Esophagus (tissue), 2 donors: ENCODE measurements around the gene AGBL4. TPM values are rescaled to one million over a fixed set of nuclear protein-coding genes. Genes with fewer than 3 reads are reported as not detected.
"Not testable (repeated sequence)": the region's sequence is repeated elsewhere in the genome, so short reads cannot be mapped to it uniquely, and the experiment has no call there.

Experiments
- H3K27ac ChIP-seq, 2 donors: one replicate each; pipeline ENCODE4 v1.5.1; 2013; ENCODE audit warnings: low read depth in 2 of 2, mild to moderate bottlenecking in 2 of 2, inconsistent platforms in 1 of 2, low read length in 1 of 2, moderate library complexity in 1 of 2
- H3K27me3 ChIP-seq, 2 donors: one replicate each; pipeline ENCODE4 v1.6.1; 2013; ENCODE audit warnings: low read length in 2 of 2, control low read depth in 1 of 2, mild to moderate bottlenecking in 1 of 2; ENCODE audit not compliant: insufficient read depth in 2 of 2, control insufficient read depth in 1 of 2
- H3K36me3 ChIP-seq, 2 donors: one replicate each; pipeline ENCODE4 v1.6.1; 2013; ENCODE audit warnings: low read length in 1 of 2; ENCODE audit not compliant: control insufficient read depth in 2 of 2, insufficient read depth in 2 of 2
- H3K4me1 ChIP-seq, 2 donors: one replicate each; pipeline ENCODE4 v1.6.1; 2013; ENCODE audit warnings: low read length in 1 of 2; ENCODE audit not compliant: control insufficient read depth in 2 of 2, insufficient read depth in 2 of 2
- H3K4me3 ChIP-seq, 2 donors: one replicate each; pipeline ENCODE4 v1.5.1; 2013; ENCODE audit warnings: low read length in 2 of 2, mild to moderate bottlenecking in 2 of 2, low read depth in 1 of 2, moderate library complexity in 1 of 2
- H3K9me3 ChIP-seq, 2 donors: one replicate each; pipeline ENCODE4 v1.6.1; 2013; ENCODE audit warnings: mild to moderate bottlenecking in 2 of 2, low read depth in 1 of 2, low read length in 1 of 2, moderate library complexity in 1 of 2; ENCODE audit not compliant: control insufficient read depth in 2 of 2, insufficient read depth in 1 of 2
- WGBS, 2 donors: extraction: QIAGEN DNeasy Blood & Tissue Kit; methylation state at CpG; one replicate each; pipeline ENCODE4 v1.1.7; 2013; 5-methylcytosine and 5-hydroxymethylcytosine counted together
- polyA plus RNA-seq, 2 donors: library from polyadenylated mRNA; stranded (reverse); fragments of 200-250 nt; gene quantifications; one replicate each; pipeline ENCODE4 v1.2.3, GENCODE V29; 2013
- donor health status: healthy with polysubstance abuse.
- donor health status: Bipolar disorder and iron deficiency.

The AGBL4 gene
- polyA plus RNA-seq, 2 donors, result 0.02 TPM; not detected in 1

GRCh38 chr1:49016030-49016977 lies 1007.5 kb downstream of the AGBL4 start:
- 52 to 56% methylated on average over 5 of the region's 5 CpGs for WGBS, 2 donors
- no peaks in the 10 kb centered on the region for H3K27me3 ChIP-seq
- H3K4me3 ChIP-seq, result no peak overlapping the region
- H3K4me1 ChIP-seq, result no peaks in the 10 kb centered on the region
- H3K9me3 ChIP-seq, result no peaks in the 10 kb centered on the region
- H3K27ac ChIP-seq, result no peak overlapping the region
- no peaks in the 10 kb centered on the region for H3K36me3 ChIP-seq

GRCh38 chr1:49013079-49013478 lies 1010.7 kb downstream of the AGBL4 start:
- Histone ChIP-seq H3K9me3 (no peaks in the 10 kb centered on the region), H3K4me3 (no peak overlapping the region), H3K36me3 (no peaks in the 10 kb centered on the region), H3K4me1 (no peaks in the 10 kb centered on the region), H3K27ac (no peak overlapping the region), H3K27me3 (no peaks in the 10 kb centered on the region)

- H3K4me1 ChIP-seq, result not testable (repeated sequence)
These were observed 1020.8 kb downstream of the AGBL4 start for GRCh38 chr1:49002981-49003380.

DNA sequence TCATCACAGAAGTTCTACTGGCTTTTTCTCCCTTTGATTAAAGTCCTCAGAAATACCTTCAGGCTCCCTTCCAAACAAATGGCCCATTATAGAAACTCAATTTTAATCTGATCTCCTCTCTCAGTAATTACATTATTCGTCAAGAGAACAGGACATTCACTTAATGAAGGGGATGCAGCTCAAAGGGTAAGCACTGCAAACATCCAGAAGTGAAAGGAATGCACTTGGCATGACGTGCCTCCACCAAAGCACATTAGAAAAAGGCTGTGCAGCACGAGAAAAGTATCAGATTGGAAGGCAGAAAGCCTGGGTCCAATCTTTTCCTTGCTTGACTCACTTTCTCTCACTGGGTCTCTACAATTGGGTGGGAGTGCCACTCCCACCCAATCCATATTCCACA lies 1024.4 kb downstream of the AGBL4 start:
- no peaks in the 10 kb centered on the region for H3K36me3 ChIP-seq
- H3K4me3 ChIP-seq, result no peak overlapping the region
- 42 to 53% methylated on average over 3 of the region's 3 CpGs for WGBS, 2 donors
- no peak overlapping the region for H3K27ac ChIP-seq
- H3K4me1 ChIP-seq, result no peaks in the 10 kb centered on the region
- H3K27me3 ChIP-seq, result no peaks in the 10 kb centered on the region
- no peaks in the 10 kb centered on the region for H3K9me3 ChIP-seq

More at GRCh38 chr1:49002981-49003380, 1020.8 kb downstream of the AGBL4 start:
- not testable (repeated sequence) for H3K36me3 ChIP-seq, H3K27me3 ChIP-seq, H3K27ac ChIP-seq, H3K9me3 ChIP-seq, H3K4me3 ChIP-seq
- 89 to 91% methylated on average over 9 to 10 of the region's 10 CpGs for WGBS, 2 donors

- H3K9me3 ChIP-seq, result peaks cover 4 to 5% of the 10 kb centered on the region in 2 donors
- no peak overlapping the region for H3K4me3 ChIP-seq
- no peaks in the 10 kb centered on the region for H3K4me1 ChIP-seq
- WGBS, 2 donors, result 97 to 99% methylated on average over 2 of the region's 2 CpGs
- no peaks in the 10 kb centered on the region for H3K36me3 ChIP-seq
- no peak overlapping the region for H3K27ac ChIP-seq
- H3K27me3 ChIP-seq, result no peaks in the 10 kb centered on the region
These were observed 1027.4 kb downstream of the AGBL4 start for GRCh38 chr1:48996311-48996710.

GRCh38 chr1:48988633-48989197 lies 1035.0 kb downstream of the AGBL4 start:
- no peak overlapping the region for H3K4me3 ChIP-seq
- WGBS, 2 donors, result 77 to 81% methylated on average over 9 of the region's 9 CpGs
- H3K27ac ChIP-seq, result no peak overlapping the region
- no peaks in the 10 kb centered on the region for H3K4me1 ChIP-seq
- H3K9me3 ChIP-seq, result peaks cover 4 to 5% of the 10 kb centered on the region in 2 donors
- no peaks in the 10 kb centered on the region for H3K36me3 ChIP-seq
- no peaks in the 10 kb centered on the region for H3K27me3 ChIP-seq

DNA sequence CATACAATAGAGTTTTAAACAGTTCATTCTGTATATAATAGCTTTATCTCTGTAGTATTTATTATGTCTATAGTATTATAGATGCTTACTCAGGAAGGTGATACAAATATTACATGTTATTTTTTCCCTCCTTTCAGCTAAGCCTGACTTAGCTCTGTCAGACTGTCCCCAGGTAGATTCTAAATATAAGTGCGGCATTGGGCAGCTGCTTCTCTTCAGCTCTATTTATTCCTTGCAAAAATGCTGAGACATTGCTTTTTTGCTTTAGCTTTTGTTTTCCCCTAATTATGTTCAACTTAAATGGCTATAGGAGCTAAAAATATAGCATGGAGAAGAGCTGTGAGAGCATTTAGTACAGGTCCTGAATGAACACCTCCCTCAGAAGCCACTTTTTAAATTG lies 1043.8 kb downstream of the AGBL4 start:
- H3K4me3 ChIP-seq, result no peak overlapping the region

DNA sequence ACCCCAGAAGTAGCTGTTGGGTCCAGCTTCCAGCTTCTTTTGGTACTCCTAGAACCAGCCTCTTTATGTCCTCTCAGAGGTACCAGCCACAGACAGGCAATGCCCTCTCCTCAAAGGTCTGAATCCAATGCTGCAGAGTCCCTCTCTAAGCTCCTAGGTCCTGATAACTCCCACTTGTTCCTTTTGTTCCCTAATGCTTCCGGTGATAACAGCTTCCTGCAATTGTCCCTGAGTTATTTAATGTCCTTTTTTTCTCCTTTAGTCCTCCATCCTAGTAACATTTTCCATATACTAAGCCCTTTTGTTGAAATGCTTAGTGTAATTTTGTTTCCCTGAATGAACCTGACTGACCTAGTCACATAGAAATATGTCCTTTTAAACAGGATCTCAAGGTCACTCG lies 1045.3 kb downstream of the AGBL4 start:
- Histone ChIP-seq H3K4me1 (no peaks in the 10 kb centered on the region), H3K9me3 (no peaks in the 10 kb centered on the region), H3K27ac (no peak overlapping the region), H3K4me3 (no peak overlapping the region), H3K36me3 (no peaks in the 10 kb centered on the region), H3K27me3 (no peaks in the 10 kb centered on the region)
- WGBS, 2 donors, result 22 to 32% methylated on average over 2 of the region's 2 CpGs

More for the DNA sequence above, 1043.8 kb downstream of the AGBL4 start:
- Histone ChIP-seq H3K36me3 (no peaks in the 10 kb centered on the region), H3K27ac (no peak overlapping the region), H3K27me3 (no peaks in the 10 kb centered on the region), H3K4me1 (no peaks in the 10 kb centered on the region), H3K9me3 (no peaks in the 10 kb centered on the region)
- WGBS, 2 donors, result 82 to 93% methylated on average over 1 of the region's 1 CpG

GRCh38 chr1:48977273-48977672 lies 1046.5 kb downstream of the AGBL4 start:
- H3K36me3 ChIP-seq, result no peaks in the 10 kb centered on the region
- no peaks in the 10 kb centered on the region for H3K9me3 ChIP-seq
- no peak overlapping the region for H3K27ac ChIP-seq
- H3K4me3 ChIP-seq, result no peak overlapping the region
- 76 to 79% methylated on average over 2 of the region's 2 CpGs for WGBS, 2 donors
- no peaks in the 10 kb centered on the region for H3K27me3 ChIP-seq
- no peaks in the 10 kb centered on the region for H3K4me1 ChIP-seq

DNA sequence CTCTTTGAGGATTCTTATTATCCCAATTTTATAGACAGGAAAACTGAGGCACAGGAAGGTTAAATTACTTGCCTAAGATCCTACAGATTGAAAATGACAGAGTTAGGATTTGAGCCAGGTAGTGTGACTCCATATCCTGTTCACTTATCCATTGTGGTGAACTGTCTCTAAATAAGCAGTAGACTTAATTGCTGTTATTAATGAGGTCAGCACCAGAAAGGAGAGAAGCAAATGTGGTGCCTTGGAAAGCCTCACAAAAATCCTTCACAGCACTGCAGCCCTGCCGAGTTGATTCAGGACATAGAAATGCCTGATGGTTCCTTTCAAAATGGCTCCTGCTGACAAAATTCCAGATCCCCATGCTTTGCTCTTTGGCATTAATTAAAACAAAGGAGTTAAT lies 1053.8 kb downstream of the AGBL4 start:
- Histone ChIP-seq H3K27ac (no peak overlapping the region), H3K36me3 (no peaks in the 10 kb centered on the region), H3K27me3 (no peaks in the 10 kb centered on the region), H3K9me3 (no peaks in the 10 kb centered on the region), H3K4me3 (no peak overlapping the region), H3K4me1 (no peaks in the 10 kb centered on the region)
- 31 to 43% methylated on average over 1 of the region's 1 CpG for WGBS, 2 donors
